Endometrium (tissue), 2 donors: ENCODE data around the gene KANSL1.
"Not testable (repeated sequence)": the region's sequence is repeated elsewhere in the genome, so short reads cannot be mapped to it uniquely, and the experiment has no call there.

Experiments used
- FAIRE-seq: peaks from 2 replicates; lab custom pipeline; 2012; peaks lifted over from hg19 to GRCh38; lab: Jason Lieb, UNC
- donor health status: control.
- donor health status: control.

KANSL1 gene, protein sequence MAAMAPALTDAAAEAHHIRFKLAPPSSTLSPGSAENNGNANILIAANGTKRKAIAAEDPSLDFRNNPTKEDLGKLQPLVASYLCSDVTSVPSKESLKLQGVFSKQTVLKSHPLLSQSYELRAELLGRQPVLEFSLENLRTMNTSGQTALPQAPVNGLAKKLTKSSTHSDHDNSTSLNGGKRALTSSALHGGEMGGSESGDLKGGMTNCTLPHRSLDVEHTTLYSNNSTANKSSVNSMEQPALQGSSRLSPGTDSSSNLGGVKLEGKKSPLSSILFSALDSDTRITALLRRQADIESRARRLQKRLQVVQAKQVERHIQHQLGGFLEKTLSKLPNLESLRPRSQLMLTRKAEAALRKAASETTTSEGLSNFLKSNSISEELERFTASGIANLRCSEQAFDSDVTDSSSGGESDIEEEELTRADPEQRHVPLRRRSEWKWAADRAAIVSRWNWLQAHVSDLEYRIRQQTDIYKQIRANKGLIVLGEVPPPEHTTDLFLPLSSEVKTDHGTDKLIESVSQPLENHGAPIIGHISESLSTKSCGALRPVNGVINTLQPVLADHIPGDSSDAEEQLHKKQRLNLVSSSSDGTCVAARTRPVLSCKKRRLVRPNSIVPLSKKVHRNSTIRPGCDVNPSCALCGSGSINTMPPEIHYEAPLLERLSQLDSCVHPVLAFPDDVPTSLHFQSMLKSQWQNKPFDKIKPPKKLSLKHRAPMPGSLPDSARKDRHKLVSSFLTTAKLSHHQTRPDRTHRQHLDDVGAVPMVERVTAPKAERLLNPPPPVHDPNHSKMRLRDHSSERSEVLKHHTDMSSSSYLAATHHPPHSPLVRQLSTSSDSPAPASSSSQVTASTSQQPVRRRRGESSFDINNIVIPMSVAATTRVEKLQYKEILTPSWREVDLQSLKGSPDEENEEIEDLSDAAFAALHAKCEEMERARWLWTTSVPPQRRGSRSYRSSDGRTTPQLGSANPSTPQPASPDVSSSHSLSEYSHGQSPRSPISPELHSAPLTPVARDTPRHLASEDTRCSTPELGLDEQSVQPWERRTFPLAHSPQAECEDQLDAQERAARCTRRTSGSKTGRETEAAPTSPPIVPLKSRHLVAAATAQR (N-terminal part only)

DNA sequence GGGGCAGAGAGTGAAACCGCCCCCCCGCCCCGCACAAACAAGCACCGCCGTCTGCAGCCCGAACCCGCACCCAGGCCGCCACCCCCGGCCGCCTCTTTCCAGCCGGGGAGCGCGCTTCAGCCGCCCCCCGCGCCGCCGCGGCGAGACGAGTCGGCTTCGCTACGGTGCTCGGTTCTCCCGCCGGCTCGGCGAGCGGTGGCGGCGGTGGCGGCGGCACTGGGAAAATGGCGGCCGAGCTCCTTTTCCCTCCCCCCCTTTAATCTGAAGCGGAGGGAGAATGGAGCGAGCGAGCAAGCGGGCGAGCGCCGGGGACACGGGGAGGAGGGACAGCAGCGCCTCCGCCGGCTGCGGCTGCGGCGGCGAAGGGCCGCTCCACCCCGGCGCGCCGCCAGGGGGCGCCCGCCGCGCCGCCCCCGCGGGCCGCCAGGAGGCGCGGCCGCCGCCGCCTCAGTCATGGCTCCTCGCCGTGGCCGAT is at the start of gene KANSL1:
Gene KANSL1 (minus strand): TSS at position 279 of the 475 bp plus-strand sequence. CDS start 21,286 bp downstream, outside the sequence.
- no peak for FAIRE-seq

DNA sequence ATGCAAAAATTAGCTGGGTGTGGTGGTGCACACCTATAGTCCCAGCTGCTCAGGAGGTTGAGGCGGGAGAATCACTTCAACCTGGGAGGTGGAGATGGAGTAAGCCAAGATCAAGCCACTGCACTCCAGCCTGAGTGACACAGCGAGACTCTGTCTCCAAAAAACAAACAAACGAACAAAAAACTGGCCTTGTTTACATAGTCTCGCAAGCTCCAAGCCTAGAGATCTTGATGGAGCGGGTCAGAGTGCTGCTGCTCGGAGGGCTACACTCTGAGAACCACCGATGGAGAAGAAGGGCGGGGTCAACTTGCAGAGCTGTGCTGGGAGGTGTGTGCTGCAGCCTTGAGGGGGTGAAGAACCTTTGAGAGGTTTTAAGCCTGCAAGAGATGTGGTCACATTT is 38.1 kb upstream of the KANSL1 start:
- FAIRE-seq, result not testable (repeated sequence)

DNA sequence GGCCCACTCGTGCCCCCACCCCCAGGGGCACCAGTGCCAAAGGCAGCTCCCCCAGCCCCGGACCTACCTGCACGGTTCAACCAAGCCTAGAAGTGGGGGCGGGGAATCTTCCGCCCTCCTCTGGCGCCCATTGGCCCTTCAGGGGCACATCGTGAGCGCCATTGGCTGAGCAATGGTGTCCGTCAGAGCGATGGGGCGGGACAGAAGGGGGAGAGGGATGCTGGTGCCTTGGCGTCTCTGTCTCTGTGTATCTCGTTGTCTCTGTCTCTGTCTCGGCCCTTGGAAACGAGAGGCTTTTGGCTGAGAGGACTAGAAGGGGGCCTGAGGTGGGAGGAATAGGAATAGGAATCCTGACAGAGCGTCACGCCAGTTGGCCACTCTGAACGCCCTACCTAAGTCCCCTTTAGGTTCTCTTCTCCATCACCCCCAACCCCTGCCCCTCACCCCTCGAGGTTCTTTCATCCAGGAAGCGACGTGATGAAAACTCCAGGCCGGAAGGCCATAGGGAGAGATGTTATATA is 32.1 kb upstream of the KANSL1 start:
- FAIRE-seq, result not testable (repeated sequence)

DNA sequence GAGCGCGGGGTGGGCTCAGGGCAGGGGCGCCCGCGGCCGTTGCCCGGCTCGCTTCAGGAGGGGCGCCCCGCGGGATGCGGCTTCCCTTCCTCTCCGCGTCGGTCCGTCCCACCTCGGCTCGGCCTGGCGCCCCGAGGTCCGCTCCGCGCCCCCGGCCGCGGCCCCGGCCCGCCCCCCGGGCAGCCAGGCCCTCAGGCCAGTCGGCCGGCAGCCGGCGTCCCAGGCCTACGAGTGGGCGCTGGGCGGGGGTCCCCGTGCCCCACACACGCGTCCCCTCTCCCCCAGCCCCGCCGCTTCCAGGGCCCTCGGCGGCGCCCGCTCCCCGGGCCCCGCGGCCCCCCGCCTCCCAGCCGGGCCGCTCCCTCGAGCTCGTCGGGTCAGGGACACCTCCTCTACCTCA is 31.6 kb upstream of the KANSL1 start:
- not testable (repeated sequence) for FAIRE-seq

DNA sequence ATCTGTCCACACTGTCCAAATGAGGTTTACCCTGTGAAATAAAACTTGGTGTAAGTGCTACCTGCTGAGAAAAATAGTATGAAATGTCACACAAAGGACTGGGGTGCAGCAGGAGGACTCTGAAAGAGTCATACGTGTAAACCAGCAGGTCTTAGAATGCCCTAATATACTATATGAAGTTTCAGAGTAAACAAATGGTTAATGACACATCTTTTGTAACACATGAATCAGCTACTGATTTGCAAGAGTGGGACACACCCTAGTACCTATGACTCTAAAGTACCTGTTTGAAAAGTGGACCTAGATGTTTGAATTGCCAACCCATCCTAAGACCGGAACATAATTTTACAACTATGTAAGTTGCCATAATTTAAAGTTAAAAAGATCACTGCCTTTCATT is 29.8 kb upstream of the KANSL1 start:
- not testable (repeated sequence) for FAIRE-seq

DNA sequence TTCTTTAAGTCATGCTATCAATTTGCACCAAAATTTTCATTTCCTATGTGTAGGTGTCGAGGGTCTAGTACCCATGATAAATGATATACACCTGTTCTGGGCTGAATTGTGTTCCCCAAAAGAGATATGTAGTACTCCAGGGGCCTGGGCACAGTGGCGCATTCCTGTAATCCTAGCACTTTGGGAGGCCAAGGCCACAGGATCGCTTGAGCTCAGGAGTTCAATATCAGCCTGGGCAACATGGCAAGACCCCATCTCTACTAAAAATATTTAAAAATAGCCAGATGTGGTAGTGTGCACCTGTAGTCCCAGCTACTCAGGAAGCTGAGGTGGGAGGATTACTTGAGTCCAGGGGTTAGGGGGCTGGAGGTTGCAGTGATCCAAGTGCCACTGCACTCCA is 23.5 kb upstream of the KANSL1 start:
- no peak for FAIRE-seq

DNA sequence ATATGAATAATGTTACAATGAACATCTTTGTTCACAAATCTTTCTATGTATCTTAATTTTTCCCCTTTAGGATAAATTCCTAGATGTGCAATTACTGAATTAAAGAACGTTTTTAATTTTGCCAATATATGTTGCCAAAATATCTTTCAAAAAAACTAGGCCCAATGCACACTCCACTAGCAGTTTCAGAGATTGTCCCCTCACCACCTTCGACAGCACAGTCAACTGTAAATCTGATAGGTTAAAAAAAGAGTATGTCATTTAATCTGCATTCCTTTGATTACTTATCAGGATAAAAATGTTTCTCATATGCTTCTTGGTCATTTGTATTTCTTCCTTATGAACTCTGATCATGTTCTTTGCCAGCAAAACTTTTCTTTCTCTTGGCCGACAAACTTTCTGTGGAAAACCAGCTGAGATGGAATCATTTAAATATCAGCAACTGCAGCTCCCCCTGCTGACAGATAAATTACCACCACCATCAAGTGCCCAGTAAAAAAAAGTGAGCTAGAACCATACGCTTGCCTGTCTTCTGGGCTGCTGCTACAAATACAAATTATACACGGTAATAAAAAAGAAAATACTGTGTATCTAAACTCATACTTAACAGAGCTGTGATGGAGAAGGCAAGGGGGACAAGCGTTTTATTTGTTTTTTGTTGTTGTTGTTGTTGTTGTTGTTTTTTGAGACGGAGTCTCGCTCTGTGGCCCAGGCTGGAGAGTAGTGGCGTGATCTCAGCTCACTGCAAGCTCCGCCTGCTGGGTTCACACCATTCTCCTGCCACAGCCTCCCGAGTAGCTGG is 19.6 kb upstream of the KANSL1 start:
- no peak for FAIRE-seq

DNA sequence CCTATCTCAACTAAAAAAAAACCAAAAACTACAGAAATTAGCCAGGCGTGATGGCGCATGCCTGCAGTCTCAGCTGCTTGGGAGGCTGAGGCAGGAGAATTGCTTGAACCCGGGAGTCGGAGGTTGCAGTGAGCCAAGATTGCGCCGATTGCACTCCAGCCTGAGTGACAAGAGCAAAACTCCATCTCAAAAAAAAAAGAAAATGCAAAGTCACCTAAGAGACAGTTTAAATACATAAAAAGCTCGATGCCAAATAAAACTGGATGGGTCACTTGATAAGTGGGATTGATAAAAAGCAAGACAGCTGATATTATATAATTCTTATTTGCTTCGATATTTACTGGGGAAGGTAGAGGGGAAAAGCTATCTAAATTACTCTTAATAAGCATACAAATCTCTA is 15.8 kb upstream of the KANSL1 start:
- FAIRE-seq, result no peak

DNA sequence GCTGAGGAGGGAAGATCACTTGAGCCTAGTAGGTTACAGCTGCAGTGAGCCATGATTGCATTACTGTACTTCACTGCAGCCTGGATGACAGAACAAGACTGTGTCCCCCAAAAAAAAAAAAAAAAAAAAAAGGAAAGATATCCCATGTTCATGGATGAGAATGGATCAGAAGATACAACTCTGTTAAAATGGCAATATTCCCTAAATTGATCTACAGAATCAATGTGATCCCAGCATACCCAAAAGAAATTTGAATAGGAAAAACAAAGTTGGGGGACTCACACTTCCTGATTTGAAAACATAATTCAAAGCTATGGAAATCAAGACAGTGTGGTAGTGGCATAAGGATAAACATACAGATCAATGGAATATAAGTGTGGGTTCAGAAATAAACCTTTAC is 12.7 kb upstream of the KANSL1 start:
- no peak for FAIRE-seq

DNA sequence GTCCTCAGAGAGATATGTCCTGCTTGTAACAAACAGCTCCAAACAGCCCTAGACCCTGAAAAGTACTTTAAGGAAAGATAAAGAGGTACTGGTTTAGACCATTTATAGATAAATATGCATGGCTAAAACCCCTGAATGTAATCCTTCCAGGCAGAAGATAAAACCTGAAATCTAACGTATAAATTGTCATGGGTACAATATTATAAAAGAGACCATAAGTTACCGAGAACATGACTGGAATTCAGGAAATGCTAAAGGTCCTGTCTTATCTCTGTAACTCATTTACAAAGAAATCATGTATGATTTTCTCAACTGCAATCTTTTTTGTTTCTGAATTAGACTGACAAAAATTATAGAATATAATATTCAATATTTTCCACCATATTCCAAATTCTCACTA is 9.2 kb upstream of the KANSL1 start:
- no peak for FAIRE-seq

DNA sequence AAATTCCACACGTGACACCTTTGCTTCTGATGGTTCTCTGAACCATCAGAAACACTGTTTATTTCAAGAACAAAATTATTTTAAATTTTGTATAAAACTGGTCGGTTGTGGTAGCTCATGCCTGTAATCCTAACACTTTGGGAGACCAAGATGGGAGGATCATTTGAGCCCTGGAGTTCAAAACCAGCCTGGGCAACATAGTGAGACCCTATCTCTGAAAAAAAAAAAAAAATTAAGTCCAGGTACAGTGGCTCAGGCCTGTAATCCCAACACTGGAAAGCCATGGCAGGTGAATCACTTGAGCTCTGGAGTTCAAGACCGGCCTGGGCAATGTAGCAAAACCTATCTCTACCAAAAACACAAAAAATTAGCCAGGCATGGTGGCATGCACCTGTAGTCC is 8.3 kb upstream of the KANSL1 start:
- no peak for FAIRE-seq

DNA sequence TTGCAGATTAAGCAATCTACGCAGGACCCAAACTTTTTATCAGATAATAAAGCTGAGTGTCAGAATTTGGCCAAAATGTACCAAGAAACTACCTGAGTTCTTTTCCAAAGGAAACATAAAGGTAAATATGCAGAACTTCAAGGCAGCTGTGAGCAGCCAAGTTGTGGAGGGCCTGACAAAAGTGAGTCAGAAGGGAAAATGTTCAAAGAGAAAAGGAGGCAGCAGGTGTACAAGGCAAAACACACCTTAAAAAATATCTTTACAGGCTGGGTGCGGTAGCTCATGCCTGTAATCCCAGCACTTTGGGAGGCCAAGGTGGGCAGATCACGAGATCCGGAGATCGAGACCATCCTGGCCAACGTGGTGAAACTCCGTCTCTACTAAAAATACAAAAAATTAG is 7.0 kb upstream of the KANSL1 start:
- FAIRE-seq, result no peak

DNA sequence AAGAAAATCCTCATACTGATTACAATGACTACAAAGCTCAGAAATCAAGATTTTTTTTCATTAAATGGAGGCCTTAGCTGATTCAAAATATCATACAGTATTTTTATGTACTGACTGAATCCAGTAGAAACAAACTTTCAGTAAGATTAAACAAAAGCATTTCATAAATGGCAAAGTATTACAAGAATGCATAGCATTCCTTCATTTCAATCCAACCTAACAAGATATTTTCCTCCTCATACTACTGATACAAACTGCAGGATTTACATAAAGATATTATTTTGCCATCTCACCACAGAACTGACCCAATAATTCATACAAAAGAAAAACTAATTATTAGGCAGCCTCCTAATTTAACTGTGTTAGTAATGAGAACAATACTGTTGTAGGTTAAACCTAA is 6.2 kb upstream of the KANSL1 start:
- FAIRE-seq, result no peak

DNA sequence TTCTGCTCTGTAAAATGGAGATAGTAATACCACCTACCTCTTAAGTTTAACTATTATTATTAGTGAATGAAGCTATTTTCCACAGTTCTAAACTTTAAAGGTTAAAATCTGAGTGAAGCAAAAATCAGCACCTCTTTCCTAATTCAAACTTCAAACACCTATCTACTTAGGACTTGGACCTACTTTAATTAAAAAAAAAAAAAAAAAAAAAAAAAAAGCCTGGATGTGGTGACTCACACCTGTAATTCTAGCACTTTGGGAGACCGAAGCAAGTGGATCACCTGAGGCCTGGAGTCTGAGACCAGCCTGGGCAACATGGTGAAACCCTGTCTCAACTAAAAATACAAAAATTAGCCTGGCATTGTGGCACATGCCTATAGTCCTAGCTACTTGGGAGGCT is 5.0 kb upstream of the KANSL1 start:
- FAIRE-seq, result no peak

DNA sequence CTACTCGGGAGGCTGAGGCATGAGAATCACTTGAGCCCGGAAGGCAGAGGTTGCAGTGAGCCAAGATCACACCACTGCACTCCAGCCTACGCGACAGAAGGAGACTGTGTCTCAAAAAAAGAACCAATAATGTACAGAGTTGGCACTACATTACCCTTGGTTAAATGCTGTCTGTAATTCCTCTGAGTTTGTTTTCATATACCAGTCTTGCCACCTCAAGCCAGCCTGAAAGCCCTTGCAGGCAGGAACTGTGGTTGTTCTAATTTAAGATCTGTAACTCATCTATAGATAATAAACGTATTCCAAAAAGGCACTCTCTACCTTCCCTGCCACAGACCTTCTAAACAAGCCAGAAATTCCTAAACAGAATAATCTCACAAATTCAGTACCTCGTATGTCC is 4.3 kb upstream of the KANSL1 start:
- FAIRE-seq, result no peak

DNA sequence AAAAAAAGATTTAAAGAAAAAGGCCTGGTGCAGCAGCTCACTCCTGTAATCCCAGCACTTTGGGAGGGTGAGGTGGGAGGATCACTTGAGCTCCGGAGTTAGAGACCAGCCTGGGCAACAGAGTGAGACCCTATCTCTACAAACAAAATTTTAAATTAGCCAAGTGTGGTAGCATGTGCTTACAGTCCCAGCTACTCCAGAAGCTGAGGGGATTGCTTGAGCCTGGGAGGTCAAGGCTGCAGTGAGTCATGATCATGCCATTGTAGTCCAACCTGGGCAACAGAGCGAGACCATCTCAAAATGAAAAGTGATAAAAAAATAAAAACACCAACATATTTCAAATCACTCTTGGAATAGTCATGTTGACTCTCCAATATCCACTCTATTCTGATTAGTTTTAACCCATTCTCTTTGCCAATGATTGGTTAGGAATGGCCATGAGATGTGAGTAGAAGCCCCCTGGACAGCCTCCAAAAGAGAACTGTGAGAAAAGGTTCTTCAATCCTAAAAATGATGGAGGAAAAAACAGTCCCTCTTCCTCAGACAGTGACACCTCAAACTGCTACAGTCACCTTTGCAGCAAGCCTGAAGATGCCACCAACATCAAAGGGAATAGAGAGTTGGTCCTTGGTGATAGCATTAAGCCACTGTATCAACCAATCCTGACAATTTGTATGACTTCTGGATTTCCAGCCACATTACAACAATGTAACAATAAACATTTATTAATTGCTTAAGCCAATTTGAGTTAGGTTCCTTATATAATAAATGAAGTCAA is 2.9 kb upstream of the KANSL1 start:
- no peak for FAIRE-seq

DNA sequence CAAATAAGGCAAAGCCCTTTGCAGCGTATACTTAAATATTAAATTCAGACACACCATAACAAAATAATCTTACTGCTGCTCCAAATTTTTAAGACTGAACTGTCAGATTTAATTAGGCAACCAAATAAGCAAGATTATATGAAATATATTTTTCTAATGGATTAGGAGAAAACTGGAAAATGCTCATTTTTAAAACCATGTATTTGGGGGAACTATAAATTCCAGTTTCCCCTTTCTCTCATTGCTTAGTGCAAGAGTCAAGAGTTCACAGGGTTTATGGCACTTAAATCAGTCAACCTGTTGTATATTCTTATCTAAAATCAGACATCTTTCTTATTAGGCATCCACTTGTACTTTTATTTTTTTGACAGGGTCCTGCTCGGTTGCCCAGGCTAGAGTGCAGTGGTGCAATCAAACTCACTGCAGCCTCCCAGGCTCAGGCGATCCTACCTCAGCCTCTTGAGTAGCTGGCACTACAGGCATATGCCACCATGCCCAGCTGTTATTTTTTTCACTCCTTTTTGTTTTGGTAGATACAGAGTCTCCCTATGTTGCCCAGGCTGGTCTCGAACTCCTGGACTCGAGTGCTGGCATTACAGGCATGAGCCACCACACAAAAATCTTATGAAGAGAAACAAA is 2.1 kb upstream of the KANSL1 start:
- FAIRE-seq, result no peak

DNA sequence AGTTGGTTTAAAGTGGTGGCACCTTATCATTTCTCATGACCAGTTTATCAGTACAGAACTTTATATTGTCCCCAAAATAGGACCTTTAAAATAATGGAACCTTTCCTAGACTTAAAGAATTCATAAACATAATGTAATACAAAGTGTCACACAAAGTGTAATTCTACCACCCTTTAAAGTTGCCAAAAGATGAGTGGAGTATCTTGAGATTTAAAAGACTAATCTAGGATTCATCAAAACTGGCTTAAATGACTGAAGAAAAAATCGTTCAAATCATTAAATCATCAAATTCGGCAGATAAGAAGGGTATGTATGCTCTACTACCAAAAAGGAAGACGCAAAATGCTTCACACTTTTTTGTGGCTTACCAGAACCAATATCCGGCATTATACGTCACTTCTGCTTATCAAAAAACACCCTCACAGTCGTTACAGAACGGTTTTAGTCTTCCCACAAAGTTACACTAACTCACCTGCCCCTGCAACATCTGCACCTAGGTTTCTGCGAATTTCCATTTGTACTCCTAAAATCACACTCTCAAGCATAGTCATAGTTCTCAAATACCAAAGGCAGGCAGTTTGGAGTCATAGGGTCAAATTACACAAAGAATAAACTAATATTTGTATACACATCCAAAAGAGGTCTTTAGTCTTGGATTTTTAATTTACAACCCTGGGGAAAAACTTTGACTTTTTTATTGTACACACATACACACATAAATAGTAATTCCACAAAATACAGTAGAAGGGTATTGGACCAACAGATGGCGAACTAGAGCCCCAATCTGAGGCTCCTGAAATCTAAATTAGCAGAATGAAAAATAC is 1.4 kb upstream of the KANSL1 start:
- no peak for FAIRE-seq

DNA sequence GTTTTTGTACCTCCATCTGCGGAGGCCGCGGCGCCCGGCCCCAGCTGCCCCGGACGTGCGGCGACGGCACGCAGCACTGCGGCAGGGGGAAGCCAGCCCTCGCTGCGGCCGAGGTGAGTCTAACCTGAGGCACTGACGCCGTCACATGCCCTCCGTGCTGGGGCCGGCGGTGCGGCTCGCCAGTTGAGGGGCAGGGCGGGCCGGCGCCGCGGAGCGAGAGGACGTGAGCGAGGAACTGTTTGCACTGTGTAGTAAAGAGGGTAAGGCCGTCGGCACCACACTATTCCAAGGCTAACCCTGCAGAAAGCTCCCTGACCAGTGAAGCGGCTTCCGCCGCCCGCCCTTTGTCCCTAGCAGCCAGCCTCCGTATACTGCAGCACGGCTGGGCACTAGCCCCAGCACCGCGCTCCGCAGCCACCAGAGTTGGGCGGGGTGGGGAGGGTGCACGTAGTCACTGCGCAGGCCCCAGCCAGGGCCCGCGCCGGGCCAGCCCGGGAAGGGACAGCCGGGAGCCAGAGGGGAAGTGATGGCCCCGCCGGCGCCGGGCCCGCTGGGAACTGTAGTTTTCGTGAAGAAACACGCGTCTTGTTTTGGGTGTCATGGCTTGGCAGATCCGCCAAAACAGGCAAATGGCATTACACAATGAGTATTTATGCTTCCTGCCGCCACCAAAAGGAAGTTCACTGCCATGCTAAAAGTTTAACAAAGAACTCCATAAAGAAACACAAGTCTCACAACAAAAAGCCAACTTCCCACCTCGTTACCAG is 580 bp upstream of the KANSL1 start:
- no peak for FAIRE-seq
